Stomach smooth muscle (tissue), 2 donors: ENCODE data around the gene UNKL.
A peak's percentile ranks its signal among the peaks of the same experiment; 100 is the strongest.
"Not testable (repeated sequence)": the region's sequence is repeated elsewhere in the genome, so short reads cannot be mapped to it uniquely, and the experiment has no call there.

ENCODE experiments used
- H3K27ac ChIP-seq: one replicate; pipeline ENCODE4 v1.7.0; 2013; ENCODE audit warnings: mild to moderate bottlenecking, low read length, inconsistent platforms
- H3K27me3 ChIP-seq, 2 donors: one replicate each; pipeline ENCODE4 v1.7.0; 2013; ENCODE audit warnings: low read length in 2 of 2; ENCODE audit not compliant: insufficient read depth in 2 of 2, control insufficient read depth in 1 of 2
- H3K36me3 ChIP-seq, 2 donors: one replicate each; pipeline ENCODE4 v1.7.0; 2013; ENCODE audit warnings: low read length in 2 of 2; ENCODE audit not compliant: control insufficient read depth in 2 of 2, insufficient read depth in 2 of 2
- H3K4me1 ChIP-seq: one replicate; pipeline ENCODE4 v1.7.0; 2013; ENCODE audit warnings: low read length; ENCODE audit not compliant: control insufficient read depth, insufficient read depth
- H3K4me3 ChIP-seq, 2 donors: one replicate each; pipeline ENCODE4 v1.7.0; 2013; ENCODE audit warnings: low read length in 2 of 2
- H3K9ac ChIP-seq, 2 donors: one replicate each; pipeline ENCODE4 v1.7.0; 2013; ENCODE audit warnings: low read length in 2 of 2, mild to moderate bottlenecking in 1 of 2
- H3K9me3 ChIP-seq, 2 donors: one replicate each; pipeline ENCODE4 v1.7.0; 2013; ENCODE audit warnings: low read length in 2 of 2; ENCODE audit not compliant: control insufficient read depth in 2 of 2
- donor health status: healthy.
- donor health status: Pancreatic carcinoma.

UNKL gene

DNA sequence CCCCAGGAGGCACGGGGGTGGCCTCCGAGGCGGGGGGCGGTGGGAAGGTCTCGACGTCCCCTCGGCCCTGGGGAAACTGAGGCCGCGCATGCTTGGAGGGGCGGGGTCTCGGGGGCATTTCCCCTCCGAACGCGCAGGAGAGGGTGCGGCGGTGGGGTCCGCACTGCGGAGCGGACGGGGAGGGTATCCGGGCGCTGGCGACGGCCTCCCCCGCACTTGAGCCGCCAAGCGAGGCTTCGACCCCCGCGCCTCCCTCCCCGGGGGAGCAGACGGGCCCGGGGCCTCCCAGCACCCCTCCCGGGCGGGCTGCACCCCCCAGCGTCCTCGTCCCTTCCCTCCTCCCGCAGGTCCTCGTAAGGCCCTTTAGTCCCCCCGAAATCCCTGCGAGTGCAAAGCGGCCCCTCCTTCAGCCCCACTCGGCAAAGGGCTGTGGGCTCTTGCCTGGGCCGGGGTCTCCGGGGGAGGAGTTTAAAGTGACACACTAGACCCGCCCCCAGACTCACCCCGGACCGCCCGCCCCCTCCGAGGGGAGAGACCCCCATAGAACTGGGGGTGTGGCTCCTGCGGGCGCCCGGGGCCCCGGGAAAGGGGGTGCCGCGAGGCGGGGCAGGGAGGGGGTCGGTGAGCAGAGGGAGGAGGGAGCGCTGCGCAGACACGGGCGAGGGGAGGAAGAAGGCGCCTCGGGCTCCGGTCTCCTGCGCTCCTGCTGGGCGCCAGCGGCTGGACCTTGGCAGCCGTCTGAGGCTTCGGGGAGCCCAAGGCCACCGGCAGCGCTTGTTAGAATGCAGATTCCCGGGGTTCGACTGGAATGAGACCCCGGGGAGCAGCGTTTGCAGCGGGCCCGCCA is 80.4 kb downstream of the UNKL start:
- H3K27ac ChIP-seq: no peak overlapping the region
- H3K9ac ChIP-seq: no peak overlapping the region
- H3K4me1 ChIP-seq: peaks cover 24% of the 10 kb centered on the region
- peaks cover 24 to 51% of the 10 kb centered on the region in 2 donors for H3K27me3 ChIP-seq
- H3K9me3 ChIP-seq: peaks cover 0 to 3% of the 10 kb centered on the region in 2 donors
- peak overlapping the region in 1 of 2 donors; percentile 60 for H3K4me3 ChIP-seq
- H3K36me3 ChIP-seq: no peaks in the 10 kb centered on the region

DNA sequence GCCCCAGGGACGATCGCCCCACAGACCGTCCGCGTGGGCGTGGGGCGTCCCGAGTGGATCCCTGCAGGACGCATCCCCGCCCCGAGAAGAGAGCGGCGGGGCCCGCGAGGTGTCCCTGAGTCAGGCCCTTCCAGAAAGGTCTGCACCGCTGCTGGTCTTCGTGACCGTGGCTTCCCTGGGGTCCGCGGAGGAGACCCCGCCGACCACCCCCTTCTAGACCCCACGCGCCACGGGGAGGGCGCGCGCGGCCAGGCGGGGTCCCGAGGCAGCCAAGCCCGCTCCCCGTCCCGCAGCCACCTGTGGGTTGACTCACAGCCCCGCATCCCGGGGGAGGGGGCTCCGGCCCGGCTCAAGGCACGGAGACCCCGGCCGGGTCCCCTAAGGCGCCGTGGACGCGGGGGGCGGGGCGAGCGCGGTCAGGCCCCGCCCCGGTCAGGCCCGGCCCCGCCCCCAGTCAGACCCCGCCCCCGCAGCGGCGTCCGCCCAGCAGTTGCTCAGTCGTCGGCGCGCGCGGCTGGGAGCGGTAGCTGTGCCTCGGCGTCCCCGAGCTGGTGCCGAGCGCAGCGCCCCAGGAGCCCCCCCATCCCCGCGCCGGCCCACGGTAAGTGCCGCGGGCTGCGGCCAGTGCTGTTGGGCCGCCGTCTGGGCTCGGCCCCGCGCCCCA is 81.2 kb downstream of the UNKL start, which contains the start of gene BAIAP3:
Gene BAIAP3 (plus strand): TSS at position 497 of the 664 bp plus-strand sequence. CDS start 4,905 bp downstream, outside the sequence.
- Histone ChIP-seq H3K9ac (no peak within 1 kb of the TSS), H3K4me1 (peaks cover 24% of the 10 kb centered on the region), H3K27me3 (peaks cover 24 to 51% of the 10 kb centered on the region in 2 donors), H3K36me3 (no peaks in the 10 kb centered on the region), H3K4me3 (peak within 1 kb of the TSS in 1 of 2 donors; percentile 60), H3K9me3 (peaks cover 0 to 3% of the 10 kb centered on the region in 2 donors), H3K27ac (no peak within 1 kb of the TSS)

DNA sequence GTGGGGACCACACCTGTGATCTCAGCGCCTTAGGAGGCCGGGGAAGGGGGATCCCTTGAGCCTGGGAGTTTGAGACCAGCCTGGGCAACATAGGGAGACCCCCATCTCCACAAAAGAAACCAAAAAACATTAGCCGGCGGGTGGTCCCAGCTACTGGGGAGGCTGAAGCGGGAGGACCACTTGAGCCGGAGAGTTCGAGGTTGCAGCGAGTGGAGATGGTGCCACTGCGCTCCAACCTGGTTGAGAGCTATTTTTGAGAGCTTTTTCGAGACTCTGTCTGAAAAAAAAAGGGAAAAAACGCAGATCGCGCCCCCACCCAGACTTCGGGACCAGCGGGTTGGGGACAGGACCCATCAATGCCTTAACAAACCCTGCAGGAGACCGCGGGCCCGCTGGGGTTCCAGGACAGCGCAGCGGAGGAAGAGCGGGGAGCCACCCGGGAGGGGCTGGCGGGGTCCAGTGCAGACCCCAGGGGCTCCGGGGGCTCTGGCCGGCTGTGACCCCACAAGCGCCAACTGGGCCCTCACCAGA is 81.8 kb downstream of the UNKL start:
- Histone ChIP-seq H3K4me3 (peak overlapping the region in 1 of 2 donors; percentile 60), H3K4me1 (peaks cover 24% of the 10 kb centered on the region), H3K9ac (no peak overlapping the region), H3K36me3 (no peaks in the 10 kb centered on the region), H3K27me3 (peaks cover 24 to 51% of the 10 kb centered on the region in 2 donors), H3K27ac (no peak overlapping the region), H3K9me3 (peaks cover 0 to 3% of the 10 kb centered on the region in 2 donors)

DNA sequence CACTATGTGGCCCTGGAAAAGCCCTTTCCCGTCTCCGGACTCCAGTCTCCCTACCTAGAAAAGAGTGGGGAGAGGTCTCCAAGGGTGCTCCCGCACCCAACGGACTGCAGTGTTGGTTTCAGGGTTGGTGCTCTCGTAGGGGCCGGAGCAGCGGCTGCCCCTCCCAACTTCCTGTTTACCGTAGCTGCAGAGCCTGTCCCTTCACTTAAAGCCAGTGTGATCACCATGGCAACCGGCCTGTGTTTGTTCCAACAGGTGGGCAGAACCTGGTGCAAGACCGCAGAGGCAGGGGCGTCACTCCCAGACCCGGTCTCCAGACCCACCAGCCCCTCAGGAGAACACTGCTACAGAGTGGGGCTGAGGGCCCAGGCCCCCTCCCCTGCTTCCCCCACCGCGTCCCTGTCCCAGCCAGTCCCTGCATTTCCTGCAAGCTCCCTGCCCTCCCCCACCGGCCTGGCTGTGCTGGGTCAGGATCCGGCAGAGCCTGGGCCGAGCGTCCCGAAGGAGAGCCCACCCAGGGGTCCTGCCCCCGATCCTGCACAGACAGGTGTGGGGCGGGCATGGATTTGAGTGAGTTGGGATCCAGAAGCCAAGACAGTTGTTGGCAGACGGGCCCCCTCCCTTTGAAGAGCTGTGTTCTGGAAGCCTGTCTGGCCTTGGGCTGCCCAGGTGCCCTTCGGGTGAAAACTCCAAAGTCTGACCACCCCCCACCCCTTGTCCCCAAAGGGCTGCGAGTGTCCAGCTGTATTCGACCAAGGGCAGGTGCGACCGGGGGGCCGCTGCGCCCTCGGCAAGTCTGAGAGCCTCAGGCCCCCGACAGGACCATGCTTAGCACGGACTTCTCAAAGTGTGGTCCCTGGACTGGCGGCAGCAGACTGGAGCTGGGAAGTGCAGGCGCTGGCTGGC is 82.5 kb downstream of the UNKL start:
- H3K27ac ChIP-seq: no peak overlapping the region

DNA sequence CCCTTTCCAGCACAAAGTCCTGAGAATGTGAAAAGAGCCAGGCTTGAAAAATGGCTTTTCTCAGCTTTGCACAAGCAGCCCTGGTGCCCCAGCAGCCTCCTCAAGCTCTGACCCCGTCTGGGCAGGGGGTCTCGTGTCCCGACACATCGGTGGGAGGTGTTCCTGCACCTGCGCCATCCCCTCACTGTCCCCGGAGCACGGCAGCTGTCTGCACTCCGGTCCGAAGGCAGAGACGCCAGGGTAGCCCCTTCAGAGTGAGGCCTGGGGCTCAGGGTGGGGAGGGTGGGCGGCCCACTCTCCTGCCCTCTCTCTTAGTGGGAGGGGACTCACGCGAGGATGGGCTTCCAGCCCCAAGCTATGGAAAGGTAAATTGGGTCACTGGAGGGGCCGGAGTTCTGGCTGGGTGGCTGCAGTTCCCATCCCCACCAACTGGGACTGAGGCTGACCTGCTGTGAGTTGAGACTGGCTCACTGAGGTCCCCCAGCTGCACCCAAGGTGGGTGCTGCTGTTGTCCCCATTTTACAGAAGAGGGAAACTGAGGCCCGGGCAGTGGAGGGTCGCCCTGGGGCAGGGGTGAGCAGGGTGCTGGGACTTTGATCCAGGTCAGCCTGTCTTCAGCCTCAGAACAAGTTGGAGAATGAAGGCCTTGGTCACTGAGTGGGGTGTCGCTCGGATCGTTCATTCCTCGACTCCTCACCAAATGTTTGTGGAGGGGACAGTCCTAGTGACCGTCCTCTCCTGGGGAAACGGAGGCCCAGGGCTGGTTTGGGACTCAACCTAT is 83.4 kb downstream of the UNKL start:
- Histone ChIP-seq H3K27ac (no peak overlapping the region), H3K9me3 (peaks cover 0 to 3% of the 10 kb centered on the region in 2 donors), H3K9ac (no peak overlapping the region), H3K4me1 (peaks cover 24% of the 10 kb centered on the region), H3K36me3 (no peaks in the 10 kb centered on the region), H3K4me3 (peak overlapping the region in 1 of 2 donors; percentile 60), H3K27me3 (peaks cover 24 to 50% of the 10 kb centered on the region in 2 donors)

More for the DNA sequence above, 82.5 kb downstream of the UNKL start:
- Histone ChIP-seq H3K9ac (no peak overlapping the region), H3K4me1 (peaks cover 24% of the 10 kb centered on the region), H3K36me3 (no peaks in the 10 kb centered on the region), H3K4me3 (peak overlapping the region; percentile 25 to 60), H3K9me3 (peaks cover 0 to 3% of the 10 kb centered on the region in 2 donors), H3K27me3 (peaks cover 24 to 51% of the 10 kb centered on the region in 2 donors)

DNA sequence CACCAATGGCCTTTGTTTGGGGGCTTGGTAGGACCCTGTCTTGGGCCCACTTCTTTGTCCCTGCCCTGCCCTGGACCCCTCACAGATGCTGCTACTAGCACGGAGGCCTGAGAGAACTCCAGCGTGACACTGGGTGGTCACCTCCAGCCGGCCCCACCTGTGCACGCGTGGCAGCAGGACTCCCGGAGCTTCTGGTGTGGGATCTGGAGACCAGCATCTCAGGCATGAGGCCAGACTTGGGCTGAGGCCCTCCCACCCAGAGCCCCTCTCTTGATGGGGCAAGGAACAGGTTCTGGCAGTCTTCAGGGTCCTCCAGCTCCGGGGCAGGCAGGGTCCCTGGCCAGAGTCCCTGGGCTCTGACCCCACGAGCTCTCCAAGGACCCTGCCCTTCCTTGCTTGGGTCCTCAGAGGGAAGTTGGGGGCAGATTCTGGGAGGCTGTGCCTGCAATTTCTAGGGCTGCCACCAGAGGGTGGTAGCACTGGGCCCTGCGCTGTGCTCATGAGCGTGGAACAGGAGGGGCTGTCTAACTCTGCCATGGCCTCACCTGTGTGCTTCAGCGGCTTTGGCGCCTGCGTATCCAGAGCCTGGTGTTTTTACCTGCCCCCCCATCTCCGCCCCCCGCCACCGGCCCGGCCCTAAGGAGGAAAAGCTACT is 84.1 kb downstream of the UNKL start:
- H3K27me3 ChIP-seq: peaks cover 21 to 43% of the 10 kb centered on the region in 2 donors
- no peak overlapping the region for H3K4me3 ChIP-seq
- H3K4me1 ChIP-seq: peaks cover 24% of the 10 kb centered on the region
- H3K9me3 ChIP-seq: peaks cover 0 to 3% of the 10 kb centered on the region in 2 donors
- H3K36me3 ChIP-seq: peaks cover 0 to under 1% of the 10 kb centered on the region in 2 donors
- no peak overlapping the region for H3K27ac ChIP-seq
- no peak overlapping the region for H3K9ac ChIP-seq

DNA sequence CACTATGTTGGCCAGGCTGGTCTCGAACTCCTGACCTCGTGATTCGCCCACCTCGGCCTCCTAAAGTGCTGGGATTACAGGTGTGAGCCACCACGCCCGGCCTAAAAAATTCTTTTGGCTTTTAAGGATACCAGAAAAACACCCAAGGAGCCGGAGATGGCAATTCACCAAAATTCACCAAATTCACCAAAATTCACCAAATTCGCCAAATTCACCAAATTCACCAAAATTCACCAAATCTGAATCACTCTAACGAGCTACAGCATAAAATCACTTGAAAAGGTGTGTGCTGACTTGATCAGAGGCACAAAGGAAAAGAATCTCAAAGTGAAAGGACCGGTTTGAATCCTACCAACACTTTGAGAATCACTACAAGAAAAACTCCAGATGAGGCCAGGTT is 85.5 kb downstream of the UNKL start:
- peaks cover 10 to 29% of the 10 kb centered on the region in 2 donors for H3K27me3 ChIP-seq
- H3K9ac ChIP-seq, H3K36me3 ChIP-seq, H3K4me3 ChIP-seq, H3K27ac ChIP-seq, H3K9me3 ChIP-seq: not testable (repeated sequence)
- H3K4me1 ChIP-seq: peaks cover 20% of the 10 kb centered on the region

DNA sequence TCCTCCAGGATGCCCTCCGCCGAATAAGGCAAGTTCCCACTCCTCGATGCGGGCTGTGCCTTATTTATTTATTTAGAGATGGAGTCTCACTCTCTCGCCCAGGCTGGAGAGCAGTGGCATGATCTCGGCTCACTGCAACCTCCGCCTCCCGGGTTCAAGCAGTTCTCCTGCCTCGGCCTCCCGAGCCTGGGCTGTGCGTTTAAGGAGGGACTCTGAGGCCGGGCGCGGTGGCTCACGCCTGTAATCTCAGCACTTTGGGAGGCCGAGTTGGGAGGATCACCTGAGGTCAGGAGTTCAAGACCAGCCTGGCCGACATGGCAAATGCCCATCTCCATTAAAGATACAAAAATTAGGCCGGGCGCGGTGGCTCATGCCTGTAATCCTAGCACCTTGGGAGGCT is 86.4 kb downstream of the UNKL start:
- Histone ChIP-seq H3K27me3 (peaks cover 9 to 22% of the 10 kb centered on the region in 2 donors), H3K4me1 (peaks cover 15% of the 10 kb centered on the region), H3K36me3 (peaks cover 13 to 14% of the 10 kb centered on the region in 2 donors)
- H3K4me3 ChIP-seq, H3K9ac ChIP-seq, H3K9me3 ChIP-seq, H3K27ac ChIP-seq: not testable (repeated sequence)

DNA sequence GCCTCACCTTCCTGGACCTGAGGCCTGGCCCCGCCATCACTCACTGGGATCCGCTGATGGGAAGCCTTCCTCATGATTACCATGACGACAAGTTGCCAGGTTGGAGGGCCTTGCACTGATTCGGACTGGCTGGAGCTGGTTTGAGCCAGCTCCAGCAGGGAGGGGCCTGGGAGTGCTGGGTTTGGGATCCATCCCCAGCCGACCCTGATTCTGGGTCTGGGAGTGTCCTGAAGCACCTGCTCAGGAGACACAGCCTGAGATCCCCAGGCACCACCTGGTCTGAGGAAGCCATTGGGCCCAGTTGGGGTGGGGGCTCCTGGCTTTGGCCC is 86.9 kb downstream of the UNKL start:
- peaks cover 13 to 14% of the 10 kb centered on the region in 2 donors for H3K36me3 ChIP-seq
- no peak overlapping the region for H3K4me3 ChIP-seq
- H3K27me3 ChIP-seq: peaks cover 7 to 16% of the 10 kb centered on the region in 2 donors
- no peak overlapping the region for H3K27ac ChIP-seq
- peaks cover 9% of the 10 kb centered on the region for H3K4me1 ChIP-seq
- H3K9me3 ChIP-seq: peaks cover 0 to 3% of the 10 kb centered on the region in 2 donors
- no peak overlapping the region for H3K9ac ChIP-seq
